ENCODE data around the gene CAB39. TPM values are rescaled to one million over a fixed set of nuclear protein-coding genes. Genes with fewer than 3 reads are reported as not detected.
A peak's percentile ranks its signal among the peaks of the same experiment; 100 is the strongest.

The CAB39 gene
- total RNA-seq, 1 experiment from 2014 or later = 88.7 TPM

GRCh38 chr2:230842473-230842872 lies 129.8 kb downstream of the CAB39 start:
- H3K27me3 Mint-ChIP-seq (ENCODE audit: unreplicated experiment) = peaks cover 65% of the 10 kb centered on the region
- TF ChIP-seq CTCF (IDR thresholded peaks at IDR 0.05; ENCODE audit: unreplicated experiment) = no peak
- CTCF ChIA-PET = interaction anchor here (0.7 kb wide), 1 partner anchor 18 kb away, joined by 4 read pairs; no protein-coding TSS in a partner anchor
- no peak overlapping the region for H3K4me3 Mint-ChIP-seq (ENCODE audit: low read depth, unreplicated experiment)
- intact Hi-C loops (cut with micrococcal nuclease; ENCODE audit: unreplicated experiment) = loop anchor here (10.0 kb wide), 1 partner anchor 572 kb away; no protein-coding TSS in a partner anchor
- no peak overlapping the region for H3K27ac Mint-ChIP-seq (ENCODE audit: unreplicated experiment)
- H3K4me1 Mint-ChIP-seq (ENCODE audit: low read depth, unreplicated experiment) = peaks cover 11% of the 10 kb centered on the region
- no TSS peak for BruUV-seq (replicated peaks)
- no peak for DNase-seq
- no peaks in the 10 kb centered on the region for H3K36me3 Mint-ChIP-seq (ENCODE audit: insufficient read depth, unreplicated experiment)
- H3K9me3 Mint-ChIP-seq (ENCODE audit: low read depth, unreplicated experiment) = peaks cover 9% of the 10 kb centered on the region

DNA sequence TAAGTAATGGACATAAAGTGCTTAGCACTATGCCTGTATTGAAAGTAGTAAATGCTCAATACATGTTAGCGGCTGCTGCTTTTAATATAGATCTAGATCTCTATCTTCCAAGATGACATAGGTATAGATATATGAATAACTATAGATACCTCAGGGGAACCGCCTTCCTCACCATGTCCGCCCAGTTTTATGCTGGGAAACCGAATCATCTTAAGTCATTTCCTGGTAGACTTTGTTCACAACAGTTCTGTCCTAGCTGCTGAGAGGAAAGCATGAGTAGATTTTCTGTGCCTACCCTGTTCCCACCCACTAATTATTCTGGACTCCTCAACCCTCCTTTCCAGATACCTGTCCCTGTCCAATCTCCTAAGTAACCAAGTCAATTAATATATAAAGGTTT lies 130.5 kb downstream of the CAB39 start:
- no peak overlapping the region for H3K4me3 Mint-ChIP-seq (ENCODE audit: low read depth, unreplicated experiment)
- H3K27me3 Mint-ChIP-seq (ENCODE audit: unreplicated experiment) = peaks cover 59% of the 10 kb centered on the region
- peaks cover 9% of the 10 kb centered on the region for H3K9me3 Mint-ChIP-seq (ENCODE audit: low read depth, unreplicated experiment)
- peaks cover 5% of the 10 kb centered on the region for H3K36me3 Mint-ChIP-seq (ENCODE audit: insufficient read depth, unreplicated experiment)
- H3K27ac Mint-ChIP-seq (ENCODE audit: unreplicated experiment) = no peak overlapping the region
- BruUV-seq (replicated peaks) = no TSS peak
- CTCF ChIA-PET = no interaction called here
- no peak for TF ChIP-seq CTCF (IDR thresholded peaks at IDR 0.05; ENCODE audit: unreplicated experiment)
- DNase-seq = no peak
- intact Hi-C loops (cut with micrococcal nuclease; ENCODE audit: unreplicated experiment) = loop anchor here (10.0 kb wide), 1 partner anchor 572 kb away; no protein-coding TSS in a partner anchor
- H3K4me1 Mint-ChIP-seq (ENCODE audit: low read depth, unreplicated experiment) = peaks cover 11% of the 10 kb centered on the region

DNA sequence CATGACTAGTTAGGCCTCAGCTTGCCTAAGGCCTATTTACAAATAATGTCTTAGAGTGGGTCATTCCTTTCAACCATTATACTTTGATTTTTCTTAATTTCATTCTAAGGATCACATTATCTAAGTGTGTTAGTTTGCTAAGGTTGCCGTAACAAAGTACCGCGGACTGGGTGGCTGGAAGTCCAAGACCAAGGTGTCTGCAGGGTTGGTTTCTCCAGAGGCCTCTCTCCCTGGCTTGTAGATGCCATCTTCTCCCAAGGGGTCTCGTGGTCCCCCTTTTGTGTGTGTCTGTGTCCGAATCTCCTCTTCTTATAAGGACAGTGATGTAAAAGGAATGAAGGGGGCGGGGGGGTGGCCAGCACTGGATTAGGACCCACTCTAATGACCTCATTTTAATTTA lies 133.7 kb downstream of the CAB39 start:
- no peak for DNase-seq
- Mint-ChIP-seq H3K9me3 (ENCODE audit: low read depth, unreplicated experiment) (no peaks in the 10 kb centered on the region), H3K4me3 (ENCODE audit: low read depth, unreplicated experiment) (no peak overlapping the region), H3K36me3 (ENCODE audit: insufficient read depth, unreplicated experiment) (peaks cover 5% of the 10 kb centered on the region), H3K27me3 (ENCODE audit: unreplicated experiment) (peaks cover 51% of the 10 kb centered on the region), H3K27ac (ENCODE audit: unreplicated experiment) (no peak overlapping the region), H3K4me1 (ENCODE audit: low read depth, unreplicated experiment) (peaks cover 11% of the 10 kb centered on the region)
- no TSS peak for BruUV-seq (replicated peaks)
- CTCF ChIA-PET = no interaction called here
- no peak for TF ChIP-seq CTCF (IDR thresholded peaks at IDR 0.05; ENCODE audit: unreplicated experiment)
- intact Hi-C loops (cut with micrococcal nuclease; ENCODE audit: unreplicated experiment) = loop anchor here (10.0 kb wide), 1 partner anchor 568 kb away; no protein-coding TSS in a partner anchor

DNA sequence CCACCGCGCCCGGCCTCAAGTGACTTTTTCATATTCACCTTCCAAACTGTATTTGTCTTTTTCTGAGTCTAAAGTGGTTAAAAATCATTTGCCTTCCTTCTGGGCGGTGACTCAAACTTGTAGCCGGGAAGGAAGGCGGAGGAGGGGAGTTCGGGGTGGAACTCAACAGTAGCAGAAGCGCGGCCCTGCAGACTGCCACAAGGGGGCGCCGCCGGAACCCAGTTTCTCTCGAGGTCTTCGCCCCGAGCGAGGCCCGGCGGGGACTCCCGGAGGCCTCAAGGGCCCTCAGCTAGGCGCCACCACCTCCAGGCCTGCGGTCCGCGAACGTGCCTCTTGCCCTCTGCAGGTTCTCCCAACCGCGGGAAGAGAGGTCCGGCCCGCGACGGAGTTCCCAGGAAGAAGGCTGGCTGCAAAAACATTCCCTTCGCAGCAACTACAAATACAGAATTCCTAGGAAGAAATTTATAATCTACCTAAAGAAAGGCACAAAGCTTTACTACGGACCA lies 135.3 kb downstream of the CAB39 start:
- CTCF ChIA-PET = interaction anchor here (1.0 to 1.2 kb wide), 3 partner anchors 23 to 139 kb away, joined by 3 to 4 read pairs (median 3); no protein-coding TSS in a partner anchor
- peak overlapping the region; percentile 28 for H3K4me3 Mint-ChIP-seq (ENCODE audit: low read depth, unreplicated experiment)

More for the DNA sequence above, 135.3 kb downstream of the CAB39 start:
- Mint-ChIP-seq H3K27me3 (ENCODE audit: unreplicated experiment) (peaks cover 48% of the 10 kb centered on the region), H3K27ac (ENCODE audit: unreplicated experiment) (no peak overlapping the region), H3K9me3 (ENCODE audit: low read depth, unreplicated experiment) (no peaks in the 10 kb centered on the region), H3K36me3 (ENCODE audit: insufficient read depth, unreplicated experiment) (peaks cover 5% of the 10 kb centered on the region), H3K4me1 (ENCODE audit: low read depth, unreplicated experiment) (no peaks in the 10 kb centered on the region)
- intact Hi-C loops (cut with micrococcal nuclease; ENCODE audit: unreplicated experiment) = loop anchor here (2.0 to 10.0 kb wide), 2 partner anchors 63 to 567 kb away; no protein-coding TSS in a partner anchor
- peak; percentile 94 for DNase-seq
- peak; percentile 95 for TF ChIP-seq CTCF (IDR thresholded peaks at IDR 0.05; ENCODE audit: unreplicated experiment)
- BruUV-seq (replicated peaks) = no TSS peak
